Progenitor cell of endocrine pancreas (in vitro differentiated cells): ENCODE data around the gene ASB1. TPM values are rescaled to one million over a fixed set of nuclear protein-coding genes. Genes with fewer than 3 reads are reported as not detected.
"Not testable (repeated sequence)": the region's sequence is repeated elsewhere in the genome, so short reads cannot be mapped to it uniquely, and the experiment has no call there.

Source experiments
- DNase-seq: peaks from one replicate; pipeline ENCODE4 v3.0.0; 2021; ENCODE audit warnings: low spot score; ENCODE audit not compliant: unreplicated experiment
- H3K27ac Mint-ChIP-seq: 2 replicates; pipeline ENCODE4 v1.8.0; 2021; ENCODE audit warnings: mild to moderate bottlenecking, moderate library complexity, mixed read lengths
- H3K27me3 Mint-ChIP-seq: 2 replicates; pipeline ENCODE4 v1.8.0; 2021; ENCODE audit warnings: mixed read lengths
- H3K36me3 Mint-ChIP-seq: 2 replicates; pipeline ENCODE4 v1.8.0; 2022; ENCODE audit warnings: mixed read lengths; ENCODE audit not compliant: insufficient read depth
- H3K4me1 Mint-ChIP-seq: 2 replicates; pipeline ENCODE4 v1.8.0; 2021; ENCODE audit warnings: low read depth, mixed read lengths
- H3K4me3 Mint-ChIP-seq: 2 replicates; pipeline ENCODE4 v1.8.0; 2021; ENCODE audit warnings: low read depth, mild to moderate bottlenecking, moderate library complexity, mixed read lengths
- H3K9me3 Mint-ChIP-seq: 2 replicates; pipeline ENCODE4 v1.8.0; 2021; ENCODE audit warnings: low read depth, mixed read lengths
- total RNA-seq: library from RNA; stranded (reverse); gene quantifications from 2 replicates; pipeline ENCODE4 v1.2.1, GENCODE V29; 2021
- TF ChIP-seq, protein P1 (sequence below): fragments of 200-600 bp; sonication (generic); IDR thresholded peaks from one replicate; pipeline ENCODE4 v1.5.0; 2021; ENCODE audit warnings: antibody characterized with exemption, mild to moderate bottlenecking; ENCODE audit not compliant: unreplicated experiment

ASB1 gene
- total RNA-seq, 1 donor from 2014 or later = 46.8 TPM

DNA sequence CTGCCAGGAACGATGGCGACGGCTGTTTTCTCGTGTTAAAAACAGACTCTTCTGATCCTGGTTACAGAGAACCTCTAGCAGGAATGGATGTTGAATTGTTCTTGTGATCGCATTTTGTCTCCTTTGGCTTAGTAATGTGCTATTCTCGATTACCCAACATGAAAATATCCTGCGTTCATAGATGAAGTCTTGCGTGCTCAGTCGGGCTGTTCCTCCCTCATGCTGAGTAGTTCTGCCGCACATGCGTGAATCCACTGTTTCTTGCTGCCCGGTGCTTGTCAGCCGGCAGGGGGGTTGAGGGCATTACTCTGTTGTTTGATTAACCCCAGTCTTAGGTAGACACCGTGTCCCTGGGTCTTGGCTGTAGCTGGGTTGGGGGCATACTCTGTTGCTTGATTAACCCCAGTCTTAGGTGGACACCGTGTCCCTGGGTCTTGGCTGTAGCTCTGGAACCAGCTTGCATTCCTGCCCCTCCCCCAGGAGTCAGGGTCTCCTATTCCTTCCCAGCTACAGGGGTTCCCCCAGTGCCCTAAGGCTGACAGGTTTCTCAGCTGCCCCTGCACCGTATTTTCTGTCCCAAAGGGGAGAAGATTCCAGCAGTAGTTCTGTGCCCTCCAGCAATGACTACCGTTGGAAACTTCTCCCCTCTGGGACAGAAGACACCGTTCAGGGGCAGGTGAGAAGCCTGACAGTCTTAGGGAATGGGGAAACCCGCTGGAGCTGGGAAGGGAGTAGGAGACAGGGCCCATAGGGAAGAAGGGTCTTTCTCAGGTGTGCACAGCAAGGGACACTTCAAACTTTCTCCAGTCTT lies 22.1 kb upstream of the ASB1 start:
- Mint-ChIP-seq H3K4me3 (peak overlapping the region; percentile 40), H3K9me3 (no peaks in the 10 kb centered on the region), H3K27me3 (no peaks in the 10 kb centered on the region), H3K36me3 (peaks cover 9% of the 10 kb centered on the region), H3K4me1 (peaks cover 37% of the 10 kb centered on the region), H3K27ac (peak overlapping the region; percentile 86)
- TF ChIP-seq, protein P1, sequence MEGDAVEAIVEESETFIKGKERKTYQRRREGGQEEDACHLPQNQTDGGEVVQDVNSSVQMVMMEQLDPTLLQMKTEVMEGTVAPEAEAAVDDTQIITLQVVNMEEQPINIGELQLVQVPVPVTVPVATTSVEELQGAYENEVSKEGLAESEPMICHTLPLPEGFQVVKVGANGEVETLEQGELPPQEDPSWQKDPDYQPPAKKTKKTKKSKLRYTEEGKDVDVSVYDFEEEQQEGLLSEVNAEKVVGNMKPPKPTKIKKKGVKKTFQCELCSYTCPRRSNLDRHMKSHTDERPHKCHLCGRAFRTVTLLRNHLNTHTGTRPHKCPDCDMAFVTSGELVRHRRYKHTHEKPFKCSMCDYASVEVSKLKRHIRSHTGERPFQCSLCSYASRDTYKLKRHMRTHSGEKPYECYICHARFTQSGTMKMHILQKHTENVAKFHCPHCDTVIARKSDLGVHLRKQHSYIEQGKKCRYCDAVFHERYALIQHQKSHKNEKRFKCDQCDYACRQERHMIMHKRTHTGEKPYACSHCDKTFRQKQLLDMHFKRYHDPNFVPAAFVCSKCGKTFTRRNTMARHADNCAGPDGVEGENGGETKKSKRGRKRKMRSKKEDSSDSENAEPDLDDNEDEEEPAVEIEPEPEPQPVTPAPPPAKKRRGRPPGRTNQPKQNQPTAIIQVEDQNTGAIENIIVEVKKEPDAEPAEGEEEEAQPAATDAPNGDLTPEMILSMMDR = no peak
- DNase-seq = no peak

DNA sequence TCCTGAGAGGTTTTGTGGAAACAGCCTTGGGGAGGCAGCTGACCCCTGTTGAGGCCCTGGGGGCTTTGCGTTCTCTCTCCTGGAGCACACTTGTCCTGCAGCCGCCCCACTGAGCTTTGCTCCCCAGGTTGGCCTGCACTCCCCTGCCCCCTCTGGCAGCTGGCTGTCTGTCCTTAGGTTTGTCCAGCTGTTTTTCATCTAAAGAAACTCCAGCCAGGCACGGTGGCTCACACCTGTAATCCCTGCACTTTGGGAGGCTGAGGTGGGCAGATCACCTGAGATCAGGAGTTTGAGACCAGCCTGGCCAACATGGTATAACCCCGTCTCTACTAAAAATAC lies 21.5 kb upstream of the ASB1 start:
- not testable (repeated sequence) for H3K36me3 Mint-ChIP-seq, H3K27me3 Mint-ChIP-seq, H3K4me3 Mint-ChIP-seq, DNase-seq, H3K27ac Mint-ChIP-seq, H3K9me3 Mint-ChIP-seq
- H3K4me1 Mint-ChIP-seq = peaks cover 34% of the 10 kb centered on the region

DNA sequence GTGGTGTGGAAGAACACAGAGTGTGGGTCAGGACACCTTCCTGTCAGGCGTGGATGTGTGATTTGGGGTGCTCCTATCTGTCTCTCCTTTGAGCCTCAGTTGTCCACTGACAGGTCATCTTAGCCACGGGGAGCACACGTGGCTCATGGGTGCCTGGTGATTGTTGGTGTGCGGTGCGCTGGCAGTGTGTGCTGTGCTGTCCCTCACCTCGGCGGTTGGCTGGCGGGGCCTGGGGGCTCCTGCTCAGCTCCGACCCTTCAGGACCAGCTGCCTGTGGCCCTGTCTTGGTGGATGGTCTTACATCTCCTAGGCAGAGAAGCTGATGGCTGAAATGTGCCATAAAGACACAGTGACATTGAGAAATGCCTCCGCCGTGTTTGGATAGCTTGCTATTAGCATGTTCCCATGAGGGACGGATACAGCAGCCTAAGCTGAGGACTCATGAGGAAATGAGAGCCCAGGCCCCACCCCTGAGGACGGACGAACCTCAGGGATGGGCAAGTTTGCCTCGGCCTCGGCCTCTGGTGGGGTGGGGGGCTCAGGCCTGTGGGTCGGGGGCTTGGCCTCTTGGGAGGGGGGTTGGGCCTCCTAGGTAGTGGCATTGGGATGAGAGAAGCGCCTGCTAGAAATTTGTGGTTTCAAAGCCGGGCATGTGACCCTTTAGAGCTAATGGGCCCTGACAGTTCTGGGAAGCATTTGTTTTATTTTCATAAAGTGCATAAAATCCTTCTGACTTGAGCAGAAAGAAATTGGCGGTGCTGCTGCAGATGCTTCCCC lies 20.3 kb upstream of the ASB1 start:
- TF ChIP-seq, protein P1 = no peak
- DNase-seq = no peak
- Mint-ChIP-seq H3K4me3 (peak overlapping the region; percentile 43), H3K36me3 (peaks cover 11% of the 10 kb centered on the region), H3K4me1 (peaks cover 31% of the 10 kb centered on the region), H3K27ac (peak overlapping the region; percentile 30), H3K9me3 (no peaks in the 10 kb centered on the region), H3K27me3 (no peaks in the 10 kb centered on the region)

DNA sequence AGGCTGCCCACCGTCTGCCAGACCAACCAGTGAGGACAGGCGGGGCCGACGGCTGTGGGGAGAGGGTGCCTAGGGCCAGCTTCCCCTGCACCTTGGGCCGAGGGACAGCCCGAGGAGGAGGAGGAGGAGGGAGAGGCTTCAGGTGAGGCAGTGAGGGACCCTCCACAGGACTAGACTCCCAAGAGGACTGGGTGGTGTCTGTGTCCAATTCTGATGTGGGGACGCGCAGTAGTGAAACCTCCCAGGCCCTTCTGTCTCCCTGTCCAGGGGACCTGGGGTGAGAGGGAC lies 19.8 kb upstream of the ASB1 start:
- H3K27me3 Mint-ChIP-seq = no peaks in the 10 kb centered on the region
- H3K36me3 Mint-ChIP-seq = peaks cover 11% of the 10 kb centered on the region
- H3K4me1 Mint-ChIP-seq = peaks cover 29% of the 10 kb centered on the region
- no peak overlapping the region for H3K27ac Mint-ChIP-seq
- no peaks in the 10 kb centered on the region for H3K9me3 Mint-ChIP-seq
- no peak overlapping the region for H3K4me3 Mint-ChIP-seq
- DNase-seq = no peak
- TF ChIP-seq, protein P1 = no peak

DNA sequence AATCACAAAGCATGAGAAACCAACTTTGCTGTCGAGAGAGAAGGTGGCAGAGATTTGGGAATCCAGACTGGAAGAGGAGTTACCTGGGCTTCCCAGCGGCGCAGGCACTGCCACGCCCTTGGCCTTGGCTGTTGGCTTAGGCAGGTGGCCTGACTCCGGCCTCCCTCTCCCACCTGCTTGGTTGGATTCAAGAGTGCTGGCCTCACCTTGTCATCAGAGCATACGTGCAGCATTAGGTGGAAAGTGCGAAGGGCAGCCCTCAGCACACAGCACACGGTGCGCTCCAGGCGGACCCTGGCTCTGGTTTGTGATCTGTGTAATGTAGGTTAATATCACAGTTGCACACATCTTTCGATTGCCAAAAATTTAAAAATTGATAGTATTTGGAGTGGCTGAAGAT lies 19.2 kb upstream of the ASB1 start:
- Mint-ChIP-seq H3K9me3 (no peaks in the 10 kb centered on the region), H3K4me3 (no peak overlapping the region), H3K4me1 (peaks cover 29% of the 10 kb centered on the region), H3K27ac (peak overlapping the region; percentile 21), H3K36me3 (peaks cover 11% of the 10 kb centered on the region), H3K27me3 (no peaks in the 10 kb centered on the region)
- DNase-seq = no peak
- TF ChIP-seq, protein P1 = no peak
